Measurements from ENCODE around the gene FCN2.

The FCN2 gene

GRCh38 chr9:134872482-134873231, 8.0 kb upstream of the FCN2 start:
- TF ChIP-seq CTCF (IDR thresholded peaks at IDR 0.05; ENCODE audit: low read depth, low read length), result no peak
- DNase-seq (ENCODE audit: low read depth in 2 of 2), result no peak
- no peak overlapping the region for H3K4me3 ChIP-seq (replicated peaks in 1 of 2; ENCODE audit: low read depth in 2 of 2, low read length in 2 of 2)

- no peak for DNase-seq (ENCODE audit: low read depth in 2 of 2)
- no peak overlapping the region for H3K4me3 ChIP-seq (replicated peaks in 1 of 2; ENCODE audit: low read depth in 2 of 2, low read length in 2 of 2)
- TF ChIP-seq CTCF (IDR thresholded peaks at IDR 0.05; ENCODE audit: low read depth, low read length), result no peak
Measured at GRCh38 chr9:134875371-134875770, 5.2 kb upstream of the FCN2 start.

GRCh38 chr9:134877541-134877940, 3.1 kb upstream of the FCN2 start:
- TF ChIP-seq CTCF (IDR thresholded peaks at IDR 0.05; ENCODE audit: low read depth, low read length), result no peak
- DNase-seq (ENCODE audit: low read depth in 2 of 2), result no peak
- no peak overlapping the region for H3K4me3 ChIP-seq (replicated peaks in 1 of 2; ENCODE audit: low read depth in 2 of 2, low read length in 2 of 2)

- DNase-seq (ENCODE audit: low read depth in 2 of 2), result no peak
- TF ChIP-seq CTCF (IDR thresholded peaks at IDR 0.05; ENCODE audit: low read depth, low read length), result no peak
- no peak overlapping the region for H3K4me3 ChIP-seq (replicated peaks in 1 of 2; ENCODE audit: low read depth in 2 of 2, low read length in 2 of 2)
Measured at GRCh38 chr9:134879664-134880483, 736 bp upstream of the FCN2 start.

GRCh38 chr9:134881313-134881670, 682 bp downstream of the FCN2 start:
- no peak for DNase-seq (ENCODE audit: low read depth in 2 of 2)
- no peak overlapping the region for H3K4me3 ChIP-seq (replicated peaks in 1 of 2; ENCODE audit: low read depth in 2 of 2, low read length in 2 of 2)
- no peak for TF ChIP-seq CTCF (IDR thresholded peaks at IDR 0.05; ENCODE audit: low read depth, low read length)

- no peak overlapping the region for H3K4me3 ChIP-seq (replicated peaks in 1 of 2; ENCODE audit: low read depth in 2 of 2, low read length in 2 of 2)
- TF ChIP-seq CTCF (IDR thresholded peaks at IDR 0.05; ENCODE audit: low read depth, low read length), result no peak
- no peak for DNase-seq (ENCODE audit: low read depth in 2 of 2)
Measured at GRCh38 chr9:134882204-134882785, 1.7 kb downstream of the FCN2 start.

Data from cardiac fibroblast (primary cell).